Neural cell (in vitro differentiated cells): ENCODE data around the gene NUDT21. TPM values are rescaled to one million over a fixed set of nuclear protein-coding genes. Genes with fewer than 3 reads are reported as not detected.

Experiments
- H2AFZ ChIP-seq: fragments of 200-600, 300-800 bp; sonication (generic), shearing (Covaris generic); 2 replicates; pipeline ENCODE4 v1.6.0; 2014; ENCODE audit warnings: low read depth, mild to moderate bottlenecking, antibody characterized with exemption, low read length, moderate library complexity
- H3F3A ChIP-seq: fragments of 200-600 bp; shearing (Covaris generic); 2 replicates; pipeline ENCODE4 v1.6.1; 2016; ENCODE audit warnings: mild to moderate bottlenecking, moderate library complexity, mixed read lengths, antibody characterized with exemption, low read length; ENCODE audit not compliant: insufficient read depth, poor library complexity, severe bottlenecking
- H3K27ac ChIP-seq: fragments of 200-600, 300-800 bp; sonication (generic), shearing (Covaris generic); 2 replicates; pipeline ENCODE4 v1.5.1; 2014; ENCODE audit warnings: mild to moderate bottlenecking, low read length, moderate library complexity
- H3K27me3 ChIP-seq: fragments of 300-800, 200-600 bp; sonication (generic), shearing (Covaris generic); 2 replicates; pipeline ENCODE4 v1.6.0; 2014; ENCODE audit warnings: mild to moderate bottlenecking, low read depth, low read length, moderate library complexity; ENCODE audit not compliant: insufficient read depth
- H3K36me3 ChIP-seq: fragments of 300-800, 200-600 bp; sonication (generic), shearing (Covaris generic); 2 replicates; pipeline ENCODE4 v1.5.1; 2014; ENCODE audit warnings: mild to moderate bottlenecking, antibody characterized with exemption, low read length, moderate library complexity; ENCODE audit not compliant: insufficient read depth
- H3K4me2 ChIP-seq: fragments of 300-800, 200-600 bp; sonication (generic), shearing (Covaris generic); 2 replicates; pipeline ENCODE4 v1.6.0; 2014; ENCODE audit warnings: mild to moderate bottlenecking, low read length
- H3K4me3 ChIP-seq: fragments of 300-800, 200-600 bp; sonication (generic), shearing (Covaris generic); 2 replicates; pipeline ENCODE4 v1.5.1; 2014; ENCODE audit warnings: mild to moderate bottlenecking, low read length, moderate library complexity
- H3K79me2 ChIP-seq: fragments of 200-600 bp; shearing (Covaris generic); replicated peaks from 2 replicates; pipeline ENCODE4 v1.6.0; 2014; ENCODE audit warnings: mild to moderate bottlenecking, low read length, moderate library complexity; ENCODE audit not compliant: insufficient read depth
- H3K9ac ChIP-seq: fragments of 300-800, 200-600 bp; sonication (generic), shearing (Covaris generic); 2 replicates; pipeline ENCODE4 v1.6.1; 2016; ENCODE audit warnings: mild to moderate bottlenecking, low read length, mixed read lengths
- H3K9me2 ChIP-seq: fragments of 200-600 bp; shearing (Covaris generic); 2 replicates; pipeline ENCODE4 v1.6.1; 2016; ENCODE audit warnings: mild to moderate bottlenecking, low read length, mixed read lengths; ENCODE audit not compliant: insufficient read depth
- H3K9me3 ChIP-seq: fragments of 200-600, 300-800 bp; sonication (generic), shearing (Covaris generic); 2 replicates; pipeline ENCODE4 v1.6.1; 2016; ENCODE audit warnings: mild to moderate bottlenecking, mixed run types, low read length, moderate library complexity, mixed read lengths
- H4K20me1 ChIP-seq: fragments of 200-600 bp; shearing (Covaris generic); 2 replicates; pipeline ENCODE4 v1.6.1; 2016; ENCODE audit warnings: mild to moderate bottlenecking, mixed run types; ENCODE audit not compliant: insufficient read depth
- EP300 ChIP-seq: fragments of 450-650 bp; conservative IDR thresholded peaks from 2 replicates; pipeline ENCODE4 v1.6.1; 2014; ENCODE audit warnings: antibody characterized with exemption, mild to moderate bottlenecking, moderate library complexity; ENCODE audit not compliant: poor library complexity, severe bottlenecking
- EZH2 ChIP-seq: fragments of 200-600, 300-800 bp; shearing (Covaris generic), sonication (generic); IDR thresholded peaks from 2 replicates; pipeline ENCODE4 v1.6.1; 2014; ENCODE audit warnings: antibody characterized with exemption, low read length, borderline replicate concordance, mild to moderate bottlenecking; ENCODE audit not compliant: insufficient read depth, poor library complexity, severe bottlenecking
- REST ChIP-seq: IDR thresholded peaks from 2 replicates; pipeline ENCODE4 v1.6.1; 2012; ENCODE audit warnings: borderline replicate concordance
- SMC3 ChIP-seq: fragments of 450-650 bp; conservative IDR thresholded peaks from 2 replicates; pipeline ENCODE4 v1.6.1; 2014; ENCODE audit warnings: antibody characterized with exemption, mild to moderate bottlenecking, moderate library complexity; ENCODE audit not compliant: poor library complexity
- TAF1 ChIP-seq: IDR thresholded peaks from 2 replicates; pipeline ENCODE4 v1.6.1; 2012; ENCODE audit warnings: low read depth
- polyA plus RNA-seq: library from polyadenylated mRNA; depleted of rRNA; stranded (reverse); fragments of >200 nt; gene quantifications from 2 replicates; pipeline ENCODE4 v1.2.3, GENCODE V29; 2014
- TF ChIP-seq, protein P1 (sequence below): fragments of 450-650 bp; IDR thresholded peaks from 2 replicates; pipeline ENCODE4 v1.5.1; 2014; ENCODE audit warnings: antibody characterized with exemption, mild to moderate bottlenecking, moderate library complexity; ENCODE audit not compliant: poor library complexity, severe bottlenecking

Gene NUDT21
- polyA plus RNA-seq, 1 donor from 2014 or later = 192 TPM

- Histone ChIP-seq H4K20me1 (no peaks in the 10 kb centered on the region), H3K36me3 (peaks cover 10% of the 10 kb centered on the region), H3K9ac (no peak overlapping the region), H3K79me2 (no peaks in the 10 kb centered on the region), H3K4me2 (no peak overlapping the region), H3K4me3 (no peak overlapping the region), H3K9me3 (no peaks in the 10 kb centered on the region), H3F3A (no peaks in the 10 kb centered on the region), H3K27ac (no peak overlapping the region), H2AFZ (no peak overlapping the region), H3K27me3 (no peaks in the 10 kb centered on the region), H3K9me2 (no peaks in the 10 kb centered on the region)
- TF ChIP-seq TAF1 (no peak), SMC3 (no peak), REST (no peak), EP300 (no peak)
- TF ChIP-seq, protein P1, sequence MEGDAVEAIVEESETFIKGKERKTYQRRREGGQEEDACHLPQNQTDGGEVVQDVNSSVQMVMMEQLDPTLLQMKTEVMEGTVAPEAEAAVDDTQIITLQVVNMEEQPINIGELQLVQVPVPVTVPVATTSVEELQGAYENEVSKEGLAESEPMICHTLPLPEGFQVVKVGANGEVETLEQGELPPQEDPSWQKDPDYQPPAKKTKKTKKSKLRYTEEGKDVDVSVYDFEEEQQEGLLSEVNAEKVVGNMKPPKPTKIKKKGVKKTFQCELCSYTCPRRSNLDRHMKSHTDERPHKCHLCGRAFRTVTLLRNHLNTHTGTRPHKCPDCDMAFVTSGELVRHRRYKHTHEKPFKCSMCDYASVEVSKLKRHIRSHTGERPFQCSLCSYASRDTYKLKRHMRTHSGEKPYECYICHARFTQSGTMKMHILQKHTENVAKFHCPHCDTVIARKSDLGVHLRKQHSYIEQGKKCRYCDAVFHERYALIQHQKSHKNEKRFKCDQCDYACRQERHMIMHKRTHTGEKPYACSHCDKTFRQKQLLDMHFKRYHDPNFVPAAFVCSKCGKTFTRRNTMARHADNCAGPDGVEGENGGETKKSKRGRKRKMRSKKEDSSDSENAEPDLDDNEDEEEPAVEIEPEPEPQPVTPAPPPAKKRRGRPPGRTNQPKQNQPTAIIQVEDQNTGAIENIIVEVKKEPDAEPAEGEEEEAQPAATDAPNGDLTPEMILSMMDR = no peak
These were observed 29.8 kb upstream of the NUDT21 start for GRCh38 chr16:56480776-56481467.

- no peak overlapping the region for H2AFZ ChIP-seq
- no peaks in the 10 kb centered on the region for H3K27me3 ChIP-seq
- no peak for TF ChIP-seq SMC3
- no peak for TF ChIP-seq REST
- TF ChIP-seq EZH2 = no peak
- TF ChIP-seq TAF1 = no peak
- H3K9ac ChIP-seq = no peak overlapping the region
- H3K36me3 ChIP-seq = peaks cover 6% of the 10 kb centered on the region
- no peaks in the 10 kb centered on the region for H3F3A ChIP-seq
- H3K9me3 ChIP-seq = no peaks in the 10 kb centered on the region
- no peak overlapping the region for H3K4me2 ChIP-seq
- no peaks in the 10 kb centered on the region for H3K79me2 ChIP-seq
- no peak overlapping the region for H3K27ac ChIP-seq
- no peaks in the 10 kb centered on the region for H3K9me2 ChIP-seq
- no peaks in the 10 kb centered on the region for H4K20me1 ChIP-seq
- H3K4me3 ChIP-seq = no peak overlapping the region
These were observed 28.3 kb upstream of the NUDT21 start for GRCh38 chr16:56479469-56479868.
